Lower lobe of right lung (tissue), 2 donors: ENCODE measurements around the gene ARHGAP10. TPM values are rescaled to one million over a fixed set of nuclear protein-coding genes. Genes with fewer than 3 reads are reported as not detected.
"Not testable (repeated sequence)": the region's sequence is repeated elsewhere in the genome, so short reads cannot be mapped to it uniquely, and the experiment has no call there.

ENCODE experiments used
- ATAC-seq, 2 donors: fragments of 200-7000 bp; cut with Tn5 transposase; one replicate each; pipeline ENCODE4 v1.9.1; 2020 to 2022; ENCODE audit warnings: mild to moderate bottlenecking in 2 of 2, moderate library complexity in 2 of 2
- DNase-seq: peaks from one replicate; pipeline ENCODE4 v3.0.0-alpha.2; 2020
- H3K27ac ChIP-seq: fragments of 200-600 bp; one replicate; pipeline ENCODE4 v1.8.0; 2022
- H3K27me3 ChIP-seq: fragments of 200-600 bp; one replicate; pipeline ENCODE4 v1.8.0; 2022; ENCODE audit warnings: low read depth
- H3K36me3 ChIP-seq: fragments of 200-600 bp; one replicate; pipeline ENCODE4 v1.8.0; 2022; ENCODE audit warnings: mild to moderate bottlenecking
- H3K4me1 ChIP-seq: fragments of 200-600 bp; one replicate; pipeline ENCODE4 v1.8.0; 2022
- H3K4me3 ChIP-seq: fragments of 200-600 bp; one replicate; pipeline ENCODE4 v1.8.0; 2022; ENCODE audit warnings: mild to moderate bottlenecking
- H3K9me3 ChIP-seq: fragments of 200-600 bp; one replicate; pipeline ENCODE4 v1.8.0; 2022
- intact Hi-C: fragments of 100-400 bp; cut with DNase I; formaldehyde crosslinking; loops from one replicate; pipeline ENCODE4 v1.11.0; 2022
- total RNA-seq: library from RNA; stranded (reverse); fragmentation: NEBNext Ultra II Directional; extraction: Animal tissue kit (Norgen Biotek cat#: 25700); gene quantifications from one replicate; pipeline ENCODE4 v1.2.1, GENCODE V29; 2021
- TF ChIP-seq, protein P1 (sequence below): fragments of 200-600 bp; IDR thresholded peaks from one replicate; pipeline ENCODE4 v1.8.0; 2022; ENCODE audit warnings: antibody characterized with exemption, mild to moderate bottlenecking
- donor health status: DM: no; HTN: yes; CAD: no; lungs with severe emphysema.

ARHGAP10 gene
- total RNA-seq, 1 donor from 2014 or later, result 26.4 TPM

GRCh38 chr4:148081267-148081666, 349.4 kb downstream of the ARHGAP10 start:
- ATAC-seq, result no peak
- TF ChIP-seq, protein P1, sequence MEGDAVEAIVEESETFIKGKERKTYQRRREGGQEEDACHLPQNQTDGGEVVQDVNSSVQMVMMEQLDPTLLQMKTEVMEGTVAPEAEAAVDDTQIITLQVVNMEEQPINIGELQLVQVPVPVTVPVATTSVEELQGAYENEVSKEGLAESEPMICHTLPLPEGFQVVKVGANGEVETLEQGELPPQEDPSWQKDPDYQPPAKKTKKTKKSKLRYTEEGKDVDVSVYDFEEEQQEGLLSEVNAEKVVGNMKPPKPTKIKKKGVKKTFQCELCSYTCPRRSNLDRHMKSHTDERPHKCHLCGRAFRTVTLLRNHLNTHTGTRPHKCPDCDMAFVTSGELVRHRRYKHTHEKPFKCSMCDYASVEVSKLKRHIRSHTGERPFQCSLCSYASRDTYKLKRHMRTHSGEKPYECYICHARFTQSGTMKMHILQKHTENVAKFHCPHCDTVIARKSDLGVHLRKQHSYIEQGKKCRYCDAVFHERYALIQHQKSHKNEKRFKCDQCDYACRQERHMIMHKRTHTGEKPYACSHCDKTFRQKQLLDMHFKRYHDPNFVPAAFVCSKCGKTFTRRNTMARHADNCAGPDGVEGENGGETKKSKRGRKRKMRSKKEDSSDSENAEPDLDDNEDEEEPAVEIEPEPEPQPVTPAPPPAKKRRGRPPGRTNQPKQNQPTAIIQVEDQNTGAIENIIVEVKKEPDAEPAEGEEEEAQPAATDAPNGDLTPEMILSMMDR, result no peak

GRCh38 chr4:148081745-148082144, 349.9 kb downstream of the ARHGAP10 start:
- peaks cover 27% of the 10 kb centered on the region for H3K36me3 ChIP-seq
- H3K4me1 ChIP-seq, result no peaks in the 10 kb centered on the region
- H3K27me3 ChIP-seq, result no peaks in the 10 kb centered on the region
- TF ChIP-seq, protein P1, result no peak
- H3K4me3 ChIP-seq, result no peak overlapping the region
- intact Hi-C loops, result no loop called here
- H3K9me3 ChIP-seq, result no peaks in the 10 kb centered on the region
- DNase-seq (no peak), ATAC-seq (no peak)
- no peak overlapping the region for H3K27ac ChIP-seq

More at GRCh38 chr4:148081267-148081666, 349.4 kb downstream of the ARHGAP10 start:
- intact Hi-C loops, result no loop called here
- Histone ChIP-seq H3K27me3 (no peaks in the 10 kb centered on the region), H3K9me3 (no peaks in the 10 kb centered on the region), H3K4me3 (no peak overlapping the region), H3K36me3 (peaks cover 27% of the 10 kb centered on the region), H3K27ac (no peak overlapping the region), H3K4me1 (no peaks in the 10 kb centered on the region)
- DNase-seq, result no peak

DNA sequence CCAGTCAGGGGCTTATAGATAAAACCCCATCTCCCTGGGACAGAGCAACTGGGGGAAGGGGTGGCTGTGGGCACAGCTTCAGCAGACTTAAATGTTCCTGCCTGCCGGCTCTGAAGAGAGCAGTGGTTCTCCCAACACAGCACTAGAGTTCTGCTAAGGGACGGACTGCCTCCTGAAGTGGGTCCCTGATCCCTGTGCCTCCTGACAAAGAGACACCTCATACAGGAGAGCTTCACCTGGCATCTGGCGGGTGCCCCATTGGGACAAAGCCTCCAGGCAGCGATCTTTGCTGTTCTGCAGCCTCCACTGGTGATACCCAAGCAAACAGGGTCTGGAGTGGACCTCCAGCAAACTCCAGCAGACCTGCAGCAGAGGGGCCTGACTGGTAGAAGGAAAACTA, 351.2 kb downstream of the ARHGAP10 start:
- H3K4me1 ChIP-seq, H3K27me3 ChIP-seq, H3K4me3 ChIP-seq, H3K27ac ChIP-seq, intact Hi-C loops, H3K9me3 ChIP-seq, ATAC-seq, DNase-seq: not testable (repeated sequence)
- H3K36me3 ChIP-seq, result peaks cover 27% of the 10 kb centered on the region

GRCh38 chr4:148089624-148090023, 357.7 kb downstream of the ARHGAP10 start:
- intact Hi-C loops, result no loop called here
- Histone ChIP-seq H3K4me3 (no peak overlapping the region), H3K4me1 (no peaks in the 10 kb centered on the region), H3K36me3 (no peaks in the 10 kb centered on the region), H3K27me3 (no peaks in the 10 kb centered on the region), H3K9me3 (no peaks in the 10 kb centered on the region), H3K27ac (no peak overlapping the region)
- ATAC-seq (peak in 1 of 2 donors; percentile 39), DNase-seq (no peak)
- TF ChIP-seq, protein P1, result no peak

DNA sequence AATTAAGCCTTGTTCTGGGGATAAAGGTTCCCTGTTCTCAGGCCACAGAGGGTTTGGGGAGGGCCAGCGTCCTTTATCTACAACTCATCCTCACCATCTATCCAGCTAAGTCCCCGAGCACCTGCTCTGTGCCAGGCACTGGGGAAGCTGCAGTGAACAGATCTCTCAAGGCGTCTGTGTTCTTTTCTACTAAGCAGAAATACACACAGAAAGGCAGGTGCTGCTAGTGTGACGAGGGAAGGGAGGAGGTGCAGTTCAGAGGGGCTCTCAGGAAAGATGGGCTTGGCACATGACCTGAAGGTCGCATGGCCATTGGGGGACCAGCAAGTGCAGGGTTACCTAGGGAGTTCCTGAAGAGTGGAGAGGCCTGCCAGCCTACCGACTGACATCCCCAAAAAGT, 358.1 kb downstream of the ARHGAP10 start:
- DNase-seq (no peak), ATAC-seq (no peak)
- intact Hi-C loops, result no loop called here
- no peaks in the 10 kb centered on the region for H3K9me3 ChIP-seq
- no peaks in the 10 kb centered on the region for H3K27me3 ChIP-seq
- no peaks in the 10 kb centered on the region for H3K4me1 ChIP-seq
- TF ChIP-seq, protein P1, result no peak
- H3K36me3 ChIP-seq, result no peaks in the 10 kb centered on the region
- no peak overlapping the region for H3K4me3 ChIP-seq
- H3K27ac ChIP-seq, result no peak overlapping the region

- no peaks in the 10 kb centered on the region for H3K9me3 ChIP-seq
- no peak overlapping the region for H3K4me3 ChIP-seq
- no peaks in the 10 kb centered on the region for H3K4me1 ChIP-seq
- no peak for DNase-seq
- peak in 1 of 2 donors; percentile 40 for ATAC-seq
- H3K27me3 ChIP-seq, result no peaks in the 10 kb centered on the region
- TF ChIP-seq, protein P1, result no peak
- no peak overlapping the region for H3K27ac ChIP-seq
- intact Hi-C loops, result no loop called here
- H3K36me3 ChIP-seq, result no peaks in the 10 kb centered on the region
Observed at GRCh38 chr4:148090503-148091476, 358.9 kb downstream of the ARHGAP10 start.
